ENCODE results near the gene RHBDL1. TPM values are rescaled to one million over a fixed set of nuclear protein-coding genes. Genes with fewer than 3 reads are reported as not detected.

Gene RHBDL1
- total and polyA plus RNA-seq, 9 of the 15 experiments (the other 6 are each of a cell fraction or from before 2014, with no cell fraction given), result 0.03 to 5.6 (median 1.3) TPM; not detected in 1

DNA sequence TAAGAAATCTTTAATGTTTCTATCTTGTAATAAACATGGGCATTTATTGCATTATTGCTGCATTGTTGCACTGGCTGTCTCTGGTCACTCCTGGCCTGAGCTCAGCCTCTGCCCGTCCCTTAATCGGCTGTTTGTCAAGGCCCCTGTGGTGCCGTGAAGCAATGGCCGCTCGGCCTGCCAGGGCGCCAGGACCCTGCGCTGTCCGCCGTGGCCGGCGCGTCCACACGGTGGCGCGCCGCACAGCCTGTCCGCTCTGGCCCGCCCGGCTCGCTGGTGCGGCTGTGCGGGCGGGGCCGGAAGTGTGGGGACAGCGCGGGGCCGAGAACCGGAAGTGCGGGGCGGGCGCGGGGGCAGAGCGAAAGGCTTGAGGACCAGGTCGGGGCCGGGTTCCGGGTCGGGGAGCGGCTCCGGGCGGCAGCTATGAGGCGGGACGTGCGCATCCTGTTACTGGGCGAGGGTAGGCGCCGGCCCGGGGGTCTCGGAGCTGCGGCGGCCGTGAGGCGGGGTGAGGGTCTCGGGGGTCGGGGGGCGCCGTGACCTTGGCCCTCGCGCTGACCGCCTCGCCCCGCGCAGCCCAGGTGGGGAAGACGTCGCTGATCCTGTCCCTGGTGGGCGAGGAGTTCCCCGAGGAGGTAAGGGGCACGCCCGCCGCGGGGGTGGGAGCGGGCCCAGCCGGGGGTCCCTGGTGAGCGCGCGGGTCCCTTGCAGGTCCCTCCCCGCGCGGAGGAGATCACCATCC lies 7.5 kb upstream of the RHBDL1 start, which contains the start of gene RHOT2 (continued):
- TF ChIP-seq, protein P1, sequence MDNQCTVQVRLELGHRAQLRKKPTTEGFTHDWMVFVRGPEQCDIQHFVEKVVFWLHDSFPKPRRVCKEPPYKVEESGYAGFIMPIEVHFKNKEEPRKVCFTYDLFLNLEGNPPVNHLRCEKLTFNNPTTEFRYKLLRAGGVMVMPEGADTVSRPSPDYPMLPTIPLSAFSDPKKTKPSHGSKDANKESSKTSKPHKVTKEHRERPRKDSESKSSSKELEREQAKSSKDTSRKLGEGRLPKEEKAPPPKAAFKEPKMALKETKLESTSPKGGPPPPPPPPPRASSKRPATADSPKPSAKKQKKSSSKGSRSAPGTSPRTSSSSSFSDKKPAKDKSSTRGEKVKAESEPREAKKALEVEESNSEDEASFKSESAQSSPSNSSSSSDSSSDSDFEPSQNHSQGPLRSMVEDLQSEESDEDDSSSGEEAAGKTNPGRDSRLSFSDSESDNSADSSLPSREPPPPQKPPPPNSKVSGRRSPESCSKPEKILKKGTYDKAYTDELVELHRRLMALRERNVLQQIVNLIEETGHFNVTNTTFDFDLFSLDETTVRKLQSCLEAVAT (IDR thresholded peaks at IDR 0.05), result no peak
- no peak for TF ChIP-seq ZEB2 (IDR thresholded peaks at IDR 0.05)
- TF ChIP-seq GTF2F1 (IDR thresholded peaks at IDR 0.05; ENCODE audit: low read depth, low read length), result no peak
- peak; percentile 35 for TF ChIP-seq KDM5B (IDR thresholded peaks at IDR 0.05; ENCODE audit: insufficient replicate concordance, low read depth, low read length)
- TF ChIP-seq NEUROD1 (IDR thresholded peaks at IDR 0.05; ENCODE audit: borderline replicate concordance, low read depth, low read length, partially characterized antibody), result peak; percentile 74
- TF ChIP-seq SUPT5H (IDR thresholded peaks at IDR 0.05), result peak; percentile 81
- TF ChIP-seq, protein P2, sequence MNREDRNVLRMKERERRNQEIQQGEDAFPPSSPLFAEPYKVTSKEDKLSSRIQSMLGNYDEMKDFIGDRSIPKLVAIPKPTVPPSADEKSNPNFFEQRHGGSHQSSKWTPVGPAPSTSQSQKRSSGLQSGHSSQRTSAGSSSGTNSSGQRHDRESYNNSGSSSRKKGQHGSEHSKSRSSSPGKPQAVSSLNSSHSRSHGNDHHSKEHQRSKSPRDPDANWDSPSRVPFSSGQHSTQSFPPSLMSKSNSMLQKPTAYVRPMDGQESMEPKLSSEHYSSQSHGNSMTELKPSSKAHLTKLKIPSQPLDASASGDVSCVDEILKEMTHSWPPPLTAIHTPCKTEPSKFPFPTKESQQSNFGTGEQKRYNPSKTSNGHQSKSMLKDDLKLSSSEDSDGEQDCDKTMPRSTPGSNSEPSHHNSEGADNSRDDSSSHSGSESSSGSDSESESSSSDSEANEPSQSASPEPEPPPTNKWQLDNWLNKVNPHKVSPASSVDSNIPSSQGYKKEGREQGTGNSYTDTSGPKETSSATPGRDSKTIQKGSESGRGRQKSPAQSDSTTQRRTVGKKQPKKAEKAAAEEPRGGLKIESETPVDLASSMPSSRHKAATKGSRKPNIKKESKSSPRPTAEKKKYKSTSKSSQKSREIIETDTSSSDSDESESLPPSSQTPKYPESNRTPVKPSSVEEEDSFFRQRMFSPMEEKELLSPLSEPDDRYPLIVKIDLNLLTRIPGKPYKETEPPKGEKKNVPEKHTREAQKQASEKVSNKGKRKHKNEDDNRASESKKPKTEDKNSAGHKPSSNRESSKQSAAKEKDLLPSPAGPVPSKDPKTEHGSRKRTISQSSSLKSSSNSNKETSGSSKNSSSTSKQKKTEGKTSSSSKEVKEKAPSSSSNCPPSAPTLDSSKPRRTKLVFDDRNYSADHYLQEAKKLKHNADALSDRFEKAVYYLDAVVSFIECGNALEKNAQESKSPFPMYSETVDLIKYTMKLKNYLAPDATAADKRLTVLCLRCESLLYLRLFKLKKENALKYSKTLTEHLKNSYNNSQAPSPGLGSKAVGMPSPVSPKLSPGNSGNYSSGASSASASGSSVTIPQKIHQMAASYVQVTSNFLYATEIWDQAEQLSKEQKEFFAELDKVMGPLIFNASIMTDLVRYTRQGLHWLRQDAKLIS (CRISPR knock-in tag; IDR thresholded peaks at IDR 0.05), result peak; percentile 81; the same call in 1 of the 2 replicates
- peak; percentile 86 for TF ChIP-seq SIN3B (IDR thresholded peaks at IDR 0.05; ENCODE audit: low read depth)
- TF ChIP-seq ZNF79 (CRISPR knock-in tag; IDR thresholded peaks at IDR 0.05; ENCODE audit: low read depth), result no peak
- 0 out of 2 replicates have a peak, but pooled peaks have one; percentile 17 for TF ChIP-seq SPI1 (IDR thresholded peaks at IDR 0.05; ENCODE audit: borderline replicate concordance, low read depth, low read length)
- TF ChIP-seq SIN3A (IDR thresholded peaks at IDR 0.05; ENCODE audit: borderline replicate concordance in 2 of 2, control insufficient read depth in 1 of 2, low read depth in 2 of 2, low read length in 2 of 2), result peak; percentile 52 to 83; a peak in 2 of 4 replicates
- TF ChIP-seq CXXC5 (CRISPR knock-in tag; IDR thresholded peaks at IDR 0.05), result peak; percentile 89
- TF ChIP-seq PHF8 (IDR thresholded peaks at IDR 0.05; ENCODE audit: borderline replicate concordance, low read length), result peak; percentile 76; the same call in 1 of the 2 replicates
- no peak for TF ChIP-seq TCFL5 (CRISPR knock-in tag; conservative IDR thresholded peaks at IDR 0.05)
- TF ChIP-seq NONO (IDR thresholded peaks at IDR 0.05; ENCODE audit: low read depth in 2 of 2, low read length in 1 of 2), result peak in 1 of 2 experiments; percentile 95; a peak in 2 of 4 replicates
- no peak for TF ChIP-seq ZNF282 (CRISPR knock-in tag; IDR thresholded peaks at IDR 0.05)
- TF ChIP-seq BRCA1 (IDR thresholded peaks at IDR 0.05), result no peak
- TF ChIP-seq BRCA1 (CRISPR knock-in tag; IDR thresholded peaks at IDR 0.05), result no peak

Measured in K562 (cell line).